Spleen (tissue), 7 donors: Measurements from ENCODE around the gene GOLGA2.

ENCODE experiments used
- CTCF ChIP-seq, 11 experiments: fragments of 200-600 bp in 7 of 11; fragments of 450-650 bp in 4 of 11; sonication (generic) in 4 of 11; IDR thresholded peaks in 8 of 11; conservative IDR thresholded peaks in 3 of 11; 1 replicate in 7 of 11; 2 replicates in 4 of 11; pipeline versions ENCODE4 v1.4.0 to v1.8.0; 2016 to 2021; ENCODE audit warnings: antibody characterized with exemption in 11 of 11, inconsistent platforms in 4 of 11, mild to moderate bottlenecking in 1 of 11
- POLR2AphosphoS5 ChIP-seq, 3 donors: sonication (generic); formaldehyde crosslinking; IDR thresholded peaks; one replicate each; pipeline ENCODE4 v1.5.1; 2017; ENCODE audit warnings: antibody characterized with exemption in 3 of 3
- donor health status: DM: no; HTN: no; CAD: no; lungs with moderate emphysema.
- donor health status: DM: no; HTN: no; CAD: no.
- donor health status: DM: no; HTN: no; CAD: no.

GRCh38 chr9:128216781-128217553, 58.8 kb downstream of the GOLGA2 start:
- TF ChIP-seq POLR2AphosphoS5 (IDR thresholded peaks at IDR 0.05) (no peak), CTCF (IDR thresholded peaks at IDR 0.05 in 8 of 11, conservative IDR thresholded peaks at IDR 0.05 in 3 of 11) (no peak)
